CD14-positive monocyte (primary cell): ENCODE data around the gene FOXRED2. TPM values are rescaled to one million over a fixed set of nuclear protein-coding genes. Genes with fewer than 3 reads are reported as not detected.

Source experiments
- DNase-seq, 3 donors: peaks; one replicate each; pipeline ENCODE4 v3.0.0-alpha.2; 2011 to 2022
- H2AFZ ChIP-seq: 2 replicates; pipeline ENCODE4 v1.6.0; 2012; ENCODE audit warnings: mild to moderate bottlenecking, low read depth, low read length, inconsistent platforms; ENCODE audit not compliant: insufficient read depth, poor library complexity, severe bottlenecking
- H3K27ac ChIP-seq, 2 donors: 1 replicate in 1 of 2; 2 replicates in 1 of 2; pipeline ENCODE4 v1.5.1; 2012 to 2013; ENCODE audit warnings: low read length in 2 of 2, control low read depth in 1 of 2, inconsistent platforms in 1 of 2, low read depth in 1 of 2, mild to moderate bottlenecking in 1 of 2
- H3K27me3 ChIP-seq, 2 donors: one replicate each; pipeline versions ENCODE4 v1.6.0 to v1.6.1; 2011 to 2013; ENCODE audit warnings: low read length in 2 of 2; ENCODE audit not compliant: control insufficient read depth in 2 of 2, insufficient read depth in 2 of 2
- H3K36me3 ChIP-seq, 2 donors: replicated peaks in 1 of 2; 1 replicate in 1 of 2; 2 replicates in 1 of 2; pipeline versions ENCODE4 v1.5.1 to v1.6.1; 2012 to 2013; ENCODE audit warnings: low read length in 2 of 2, control low read depth in 1 of 2, inconsistent platforms in 1 of 2, mild to moderate bottlenecking in 1 of 2; ENCODE audit not compliant: insufficient read depth in 2 of 2, control insufficient read depth in 1 of 2
- H3K4me1 ChIP-seq, 2 donors: 1 replicate in 1 of 2; 2 replicates in 1 of 2; pipeline versions ENCODE4 v1.5.1 to v1.6.1; 2012 to 2013; ENCODE audit warnings: low read length in 2 of 2, control low read depth in 1 of 2, inconsistent platforms in 1 of 2, mild to moderate bottlenecking in 1 of 2, moderate library complexity in 1 of 2; ENCODE audit not compliant: insufficient read depth in 2 of 2, control insufficient read depth in 1 of 2
- H3K4me2 ChIP-seq: replicated peaks from 2 replicates; pipeline ENCODE3; 2012; ENCODE audit warnings: low read length, moderate library complexity, mild to moderate bottlenecking; ENCODE audit not compliant: poor library complexity, severe bottlenecking; ENCODE audit errors: extremely low read depth
- H3K4me3 ChIP-seq, 3 experiments: fragments of 200-600 bp in 1 of 3; sonication (generic) in 1 of 3; replicated peaks in 1 of 3; 1 replicate in 2 of 3; 2 replicates in 1 of 3; pipeline ENCODE4 v1.5.1; 2011 to 2013; ENCODE audit warnings: low read length in 3 of 3, mild to moderate bottlenecking in 3 of 3, control low read depth in 2 of 3, low read depth in 2 of 3, inconsistent platforms in 1 of 3, moderate library complexity in 1 of 3
- H3K79me2 ChIP-seq: 2 replicates; pipeline ENCODE4 v1.6.0; 2012; ENCODE audit warnings: mild to moderate bottlenecking, control low read depth, inconsistent platforms, low read length, moderate library complexity; ENCODE audit not compliant: insufficient read depth
- H3K9ac ChIP-seq: 2 replicates; pipeline ENCODE4 v1.6.0; 2017; ENCODE audit warnings: low read length, mild to moderate bottlenecking; ENCODE audit not compliant: insufficient read depth, poor library complexity, severe bottlenecking
- H3K9me3 ChIP-seq, 2 donors: replicated peaks in 1 of 2; 1 replicate in 1 of 2; 2 replicates in 1 of 2; pipeline versions ENCODE4 v1.5.1 to v1.6.1; 2012 to 2013; ENCODE audit warnings: low read length in 2 of 2, control low read depth in 1 of 2; ENCODE audit not compliant: control insufficient read depth in 1 of 2, insufficient read depth in 1 of 2
- H4K20me1 ChIP-seq: 2 replicates; pipeline ENCODE4 v1.6.0; 2012; ENCODE audit warnings: mild to moderate bottlenecking, low read length, control low read depth, moderate library complexity; ENCODE audit not compliant: insufficient read depth
- H3K27ac Mint-ChIP-seq, 7 donors: one replicate each; pipeline ENCODE4 v1.8.0; 2020; ENCODE audit warnings: mild to moderate bottlenecking in 7 of 7, mixed read lengths in 7 of 7, moderate library complexity in 6 of 7, inconsistent platforms in 2 of 7
- H3K27me3 Mint-ChIP-seq, 3 donors: one replicate each; pipeline ENCODE4 v1.8.0; 2021 to 2022; ENCODE audit warnings: low read depth in 3 of 3, mild to moderate bottlenecking in 3 of 3, mixed read lengths in 3 of 3, moderate library complexity in 3 of 3, inconsistent platforms in 1 of 3
- H3K36me3 Mint-ChIP-seq, 2 donors: one replicate each; pipeline ENCODE4 v1.8.0; 2020; ENCODE audit warnings: mixed read lengths in 2 of 2, inconsistent platforms in 1 of 2, mild to moderate bottlenecking in 1 of 2
- H3K4me1 Mint-ChIP-seq: one replicate; pipeline ENCODE4 v1.8.0; 2020; ENCODE audit warnings: mild to moderate bottlenecking, mixed read lengths
- H3K4me3 Mint-ChIP-seq, 2 donors: one replicate each; pipeline ENCODE4 v1.8.0; 2020; ENCODE audit warnings: mild to moderate bottlenecking in 2 of 2, mixed read lengths in 2 of 2, moderate library complexity in 1 of 2
- H3K9me3 Mint-ChIP-seq, 7 donors: one replicate each; pipeline ENCODE4 v1.8.0; 2020 to 2022; ENCODE audit warnings: mixed read lengths in 7 of 7, mild to moderate bottlenecking in 6 of 7, moderate library complexity in 6 of 7, inconsistent platforms in 2 of 7
- CTCF ChIP-seq: fragments of 200-600 bp; IDR thresholded peaks from one replicate; pipeline ENCODE4 v1.8.0; 2022; ENCODE audit warnings: antibody characterized with exemption, mild to moderate bottlenecking
- WGBS: methylation state at CpG from one replicate; pipeline ENCODE4 v1.1.5; 2013; ENCODE audit warnings: missing lambda C conversion rate; ENCODE audit not compliant: insufficient coverage; 5-methylcytosine and 5-hydroxymethylcytosine counted together
- intact Hi-C, 2 donors: fragments of 100-400 bp; cut with micrococcal nuclease; formaldehyde crosslinking; loops; one replicate each; pipeline versions ENCODE4 v1.15.0 to v1.15.1; 2023
- polyA plus RNA-seq, 3 donors: library from polyadenylated mRNA; depleted of rRNA in 1 of 3; unstranded in 2 of 3; stranded (reverse) in 1 of 3; fragments of 300-500 nt in 2 of 3; fragments of >200 nt in 1 of 3; fragmentation: Illumina TruSeq in 2 of 3; gene quantifications; 1 replicate in 2 of 3; 2 replicates in 1 of 3; pipeline ENCODE4 v1.2.3, GENCODE V29; 2012 to 2021

Gene FOXRED2
- polyA plus RNA-seq, 3 donors = 1.5 to 2.0 (median 1.9) TPM

- Histone ChIP-seq H3K27ac (no peak overlapping the region), H3K9me3 (no peaks in the 10 kb centered on the region), H3K4me2 (no peak overlapping the region), H3K9ac (no peak overlapping the region), H2AFZ (no peak overlapping the region), H3K36me3 (peaks cover 43 to 52% of the 10 kb centered on the region in 2 donors), H3K4me1 (peaks cover 52 to 56% of the 10 kb centered on the region in 2 donors), H4K20me1 (peaks cover 70% of the 10 kb centered on the region), H3K4me3 (no peak overlapping the region), H3K27me3 (no peaks in the 10 kb centered on the region), H3K79me2 (peaks cover 44% of the 10 kb centered on the region)
- TF ChIP-seq CTCF = no peak
- intact Hi-C loops = loop anchor here (1.0 to 10.0 kb wide), 3 partner anchors 84 to 170 kb away; partner anchors contain the start of gene MYH9 (in 2 of the 2)
- H3K36me3 Mint-ChIP-seq = peaks cover 56 to 71% of the 10 kb centered on the region in 2 donors
- 88% methylated on average over 8 of the region's 10 CpGs for WGBS
- H3K27me3 Mint-ChIP-seq = peaks cover 3 to 4% (median 3%) of the 10 kb centered on the region in 3 donors
- DNase-seq = no peak
- H3K4me3 Mint-ChIP-seq = no peak overlapping the region
- no peaks in the 10 kb centered on the region for H3K9me3 Mint-ChIP-seq
- peaks cover 57% of the 10 kb centered on the region for H3K4me1 Mint-ChIP-seq
- peak overlapping the region in 1 of 7 donors; percentile 41 for H3K27ac Mint-ChIP-seq
Measured at GRCh38 chr22:36470994-36471331, 35.9 kb downstream of the FOXRED2 start.

- Histone ChIP-seq H3K4me1 (peaks cover 57 to 60% of the 10 kb centered on the region in 2 donors), H3K9ac (no peak overlapping the region), H4K20me1 (peaks cover 65% of the 10 kb centered on the region), H3K79me2 (peaks cover 40% of the 10 kb centered on the region), H2AFZ (no peak overlapping the region), H3K9me3 (no peaks in the 10 kb centered on the region), H3K4me3 (no peak overlapping the region), H3K36me3 (peaks cover 37 to 46% of the 10 kb centered on the region in 2 donors), H3K4me2 (no peak overlapping the region), H3K27me3 (no peaks in the 10 kb centered on the region), H3K27ac (no peak overlapping the region)
- Mint-ChIP-seq H3K9me3 (no peaks in the 10 kb centered on the region), H3K4me1 (peaks cover 61% of the 10 kb centered on the region), H3K4me3 (no peak overlapping the region), H3K27me3 (peaks cover 3 to 5% (median 3%) of the 10 kb centered on the region in 3 donors), H3K27ac (peak overlapping the region in 1 of 7 donors; percentile 19), H3K36me3 (peaks cover 54 to 68% of the 10 kb centered on the region in 2 donors)
- 53% methylated on average over 8 of the region's 14 CpGs for WGBS
- intact Hi-C loops = loop anchor here (1.0 to 10.0 kb wide), 3 partner anchors 83 to 169 kb away; partner anchors contain the start of gene MYH9 (in 2 of the 2)
- TF ChIP-seq CTCF = peak; percentile 92
- DNase-seq = peak; percentile 76 to 81 (median 76)
Measured at GRCh38 chr22:36470162-36470993, 36.5 kb downstream of the FOXRED2 start.
